Vagina (tissue), 2 donors: ENCODE results near the gene WDR45B. TPM values are rescaled to one million over a fixed set of nuclear protein-coding genes. Genes with fewer than 3 reads are reported as not detected.

ENCODE experiments used
- DNase-seq, 2 donors: peaks; one replicate each; pipeline ENCODE4 v3.0.0-alpha.2; 2017; ENCODE audit errors: extremely low spot score in 2 of 2
- H3K27ac ChIP-seq: fragments of 200-600 bp; sonication (generic); one replicate; pipeline ENCODE4 v1.5.1; 2019
- H3K27me3 ChIP-seq: fragments of 200-600 bp; sonication (generic); one replicate; pipeline ENCODE4 v1.5.1; 2019
- H3K36me3 ChIP-seq, 2 donors: fragments of 200-600 bp; sonication (generic); one replicate each; pipeline ENCODE4 v1.5.1; 2017 to 2019
- H3K4me1 ChIP-seq: fragments of 200-600 bp; sonication (generic); one replicate; pipeline ENCODE4 v1.5.1; 2019
- H3K4me3 ChIP-seq, 2 donors: fragments of 200-600 bp; sonication (generic); 1 replicate in 1 of 2; 2 replicates in 1 of 2; pipeline ENCODE4 v1.5.1; 2016 to 2019
- H3K9me3 ChIP-seq: fragments of 200-600 bp; sonication (generic); one replicate; pipeline ENCODE4 v1.5.1; 2019
- CTCF ChIP-seq, 3 experiments: fragments of 450-650 bp in 2 of 3; fragments of 200-600 bp in 1 of 3; sonication (generic) in 1 of 3; IDR thresholded peaks; one replicate each; pipeline ENCODE4 v1.5.1; 2017 to 2019; ENCODE audit warnings: antibody characterized with exemption in 3 of 3, mild to moderate bottlenecking in 2 of 3, moderate library complexity in 2 of 3
- POLR2A ChIP-seq, 2 donors: fragments of 450-650 bp; IDR thresholded peaks; one replicate each; pipeline ENCODE4 v1.6.1; 2017; ENCODE audit warnings: antibody characterized with exemption in 2 of 2, mild to moderate bottlenecking in 2 of 2, moderate library complexity in 2 of 2
- POLR2AphosphoS5 ChIP-seq, 2 donors: sonication (generic); formaldehyde crosslinking; IDR thresholded peaks; one replicate each; pipeline ENCODE4 v1.9.0; 2017; ENCODE audit warnings: antibody characterized with exemption in 2 of 2, mild to moderate bottlenecking in 2 of 2, low read depth in 1 of 2; ENCODE audit not compliant: insufficient read depth in 1 of 2
- intact Hi-C: fragments of 100-400 bp; cut with DNase I; formaldehyde crosslinking; loops from one replicate; pipeline ENCODE4 v1.15.1; 2023
- total RNA-seq: library from RNA; depleted of rRNA; stranded (reverse); fragments of >200 nt; gene quantifications from one replicate; pipeline ENCODE4 v1.2.3, GENCODE V29; 2016

WDR45B gene
- total RNA-seq, 1 donor from 2014 or later = 86.4 TPM

DNA sequence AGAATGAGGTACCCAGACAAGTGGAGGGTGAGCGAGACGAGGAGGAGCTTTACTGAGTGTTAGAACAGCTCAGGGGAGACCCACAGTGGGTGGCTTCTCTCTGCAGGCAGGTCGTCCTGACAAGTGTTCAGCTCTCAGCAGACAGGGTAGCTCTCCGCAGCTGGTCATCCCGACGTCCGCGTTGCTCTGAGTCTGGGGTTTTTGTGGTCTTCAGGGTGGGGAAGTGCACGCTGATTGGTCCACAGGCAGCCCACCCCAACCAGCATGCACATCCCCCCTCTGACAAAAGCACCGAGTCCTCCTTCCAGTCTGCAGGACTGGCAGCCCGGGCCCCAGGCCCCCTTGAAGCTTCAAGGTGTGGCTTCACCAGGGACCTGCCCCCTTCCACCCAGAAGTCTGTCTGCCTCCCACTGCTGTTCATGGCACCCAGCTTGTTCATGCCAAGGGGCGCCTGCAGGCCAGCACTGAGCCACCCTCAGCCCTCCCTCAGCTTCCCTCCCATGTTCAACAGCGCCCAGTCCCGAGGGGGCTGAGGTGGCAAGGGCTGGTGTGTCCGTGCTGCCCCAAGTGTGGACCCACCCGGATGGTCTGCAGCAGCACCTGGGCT is 19.9 kb upstream of the WDR45B start:
- no peak overlapping the region for H3K27ac ChIP-seq
- peaks cover 5% of the 10 kb centered on the region for H3K4me1 ChIP-seq
- no peak for DNase-seq
- no peaks in the 10 kb centered on the region for H3K27me3 ChIP-seq
- TF ChIP-seq CTCF (IDR thresholded peaks at IDR 0.05) = no peak
- no peaks in the 10 kb centered on the region for H3K36me3 ChIP-seq
- no peak overlapping the region for H3K4me3 ChIP-seq
- no peaks in the 10 kb centered on the region for H3K9me3 ChIP-seq
- intact Hi-C loops = no loop called here

DNA sequence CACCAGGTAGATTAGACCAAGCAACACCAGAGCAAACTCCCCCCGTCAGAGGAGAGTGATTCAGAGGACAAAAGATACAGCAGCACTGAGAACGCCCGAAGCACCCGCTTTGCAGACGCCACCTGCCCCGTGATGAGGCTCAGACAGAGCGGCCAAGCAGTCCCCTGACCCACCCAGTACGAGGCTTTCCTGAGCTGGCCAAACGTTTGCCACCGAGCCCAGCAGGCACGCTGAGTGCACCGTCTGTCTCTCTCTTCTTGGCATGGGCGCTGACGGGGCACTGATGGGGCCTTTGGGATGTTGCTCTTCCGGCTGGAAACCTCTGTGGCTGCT is 19.4 kb upstream of the WDR45B start:
- Histone ChIP-seq H3K4me3 (no peak overlapping the region), H3K27me3 (no peaks in the 10 kb centered on the region), H3K4me1 (peaks cover 5% of the 10 kb centered on the region), H3K9me3 (no peaks in the 10 kb centered on the region), H3K36me3 (no peaks in the 10 kb centered on the region), H3K27ac (no peak overlapping the region)
- no peak for DNase-seq
- no peak for TF ChIP-seq POLR2A (IDR thresholded peaks at IDR 0.05)
- no peak for TF ChIP-seq POLR2AphosphoS5 (IDR thresholded peaks at IDR 0.05; ENCODE audit: insufficient read depth in 1 of 2, low read depth in 1 of 2)
- TF ChIP-seq CTCF (IDR thresholded peaks at IDR 0.05) = no peak
- intact Hi-C loops = no loop called here

DNA sequence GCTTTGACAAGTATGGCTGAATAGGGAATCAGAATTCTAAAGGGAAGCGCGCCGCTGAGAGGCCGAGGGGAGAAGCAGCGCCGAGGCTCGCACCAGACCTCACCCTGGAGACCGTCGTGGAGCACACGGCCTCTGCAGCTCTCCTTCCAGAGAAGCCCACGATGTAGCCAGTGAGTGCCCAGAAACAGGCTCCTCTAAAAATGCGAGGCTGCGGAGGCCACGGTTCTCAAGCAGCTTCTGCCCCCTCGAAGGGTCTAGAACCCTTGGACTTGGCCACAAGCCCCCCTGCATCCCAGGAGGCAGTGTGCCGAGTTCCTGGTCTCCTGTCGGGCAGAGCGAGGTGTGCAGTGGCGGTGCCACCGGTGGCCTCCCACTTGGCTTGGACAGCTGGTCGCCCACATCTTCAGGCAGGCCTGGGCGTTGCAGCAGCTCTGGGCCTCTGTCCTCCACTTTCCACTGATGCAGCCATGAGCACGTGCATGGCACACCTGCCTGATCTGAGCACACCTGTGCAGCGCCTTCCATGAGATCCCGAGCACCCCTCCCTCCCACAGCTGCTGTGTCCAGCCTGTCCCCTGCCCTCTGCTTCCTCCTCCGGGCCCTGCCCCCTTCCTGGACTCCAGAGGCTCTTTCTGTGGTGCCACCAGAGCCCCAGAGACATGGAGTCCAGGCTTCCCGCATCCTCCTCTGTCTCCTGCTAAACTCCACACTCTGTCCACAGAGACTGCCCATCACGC is 18.9 kb upstream of the WDR45B start:
- H3K27ac ChIP-seq = no peak overlapping the region
- DNase-seq = no peak
- no peak overlapping the region for H3K4me3 ChIP-seq
- H3K4me1 ChIP-seq = peaks cover 5% of the 10 kb centered on the region
- TF ChIP-seq POLR2AphosphoS5 (IDR thresholded peaks at IDR 0.05; ENCODE audit: insufficient read depth in 1 of 2, low read depth in 1 of 2) (no peak), POLR2A (IDR thresholded peaks at IDR 0.05) (no peak), CTCF (IDR thresholded peaks at IDR 0.05) (no peak)
- H3K27me3 ChIP-seq = no peaks in the 10 kb centered on the region
- no peaks in the 10 kb centered on the region for H3K9me3 ChIP-seq
- intact Hi-C loops = no loop called here
- H3K36me3 ChIP-seq = peaks cover 0 to 5% of the 10 kb centered on the region in 2 donors

DNA sequence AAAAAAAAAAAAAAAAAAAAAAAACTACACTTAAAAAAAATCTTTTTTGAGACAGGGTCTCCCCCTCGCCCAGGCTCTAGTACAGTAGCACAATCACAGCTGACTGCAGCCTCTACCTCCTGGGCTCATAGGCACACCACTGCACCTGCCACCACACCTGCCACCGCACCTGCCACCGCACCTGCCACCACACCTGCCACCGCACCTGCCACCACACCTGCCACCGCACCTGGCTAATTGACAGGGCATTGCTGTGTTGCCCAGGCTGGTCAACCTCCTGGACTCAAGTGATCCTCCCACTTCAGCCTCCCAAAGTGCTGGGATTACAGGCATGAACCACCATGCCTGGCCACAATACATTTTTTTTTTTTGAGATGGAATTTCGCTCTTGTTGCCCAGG is 17.6 kb upstream of the WDR45B start:
- intact Hi-C loops = no loop called here
- H3K4me3 ChIP-seq = no peak overlapping the region
- H3K27me3 ChIP-seq = no peaks in the 10 kb centered on the region
- peaks cover 0 to 8% of the 10 kb centered on the region in 2 donors for H3K36me3 ChIP-seq
- H3K27ac ChIP-seq = no peak overlapping the region
- DNase-seq = no peak
- H3K4me1 ChIP-seq = peaks cover 5% of the 10 kb centered on the region
- no peaks in the 10 kb centered on the region for H3K9me3 ChIP-seq
- TF ChIP-seq POLR2A (IDR thresholded peaks at IDR 0.05) (no peak), POLR2AphosphoS5 (IDR thresholded peaks at IDR 0.05; ENCODE audit: insufficient read depth in 1 of 2, low read depth in 1 of 2) (no peak), CTCF (IDR thresholded peaks at IDR 0.05) (no peak)

- H3K36me3 ChIP-seq = peaks cover 0 to 8% of the 10 kb centered on the region in 2 donors
These were observed 17.0 kb upstream of the WDR45B start for GRCh38 chr17:82665217-82665616.

More at GRCh38 chr17:82665217-82665616, 17.0 kb upstream of the WDR45B start:
- H3K4me3 ChIP-seq = no peak overlapping the region
- no peak for TF ChIP-seq CTCF (IDR thresholded peaks at IDR 0.05)
- TF ChIP-seq POLR2AphosphoS5 (IDR thresholded peaks at IDR 0.05; ENCODE audit: insufficient read depth in 1 of 2, low read depth in 1 of 2) = no peak
- TF ChIP-seq POLR2A (IDR thresholded peaks at IDR 0.05) = no peak
- no peak for DNase-seq
- H3K4me1 ChIP-seq = peaks cover 5% of the 10 kb centered on the region
- intact Hi-C loops = no loop called here
- no peak overlapping the region for H3K27ac ChIP-seq
- no peaks in the 10 kb centered on the region for H3K9me3 ChIP-seq
- H3K27me3 ChIP-seq = no peaks in the 10 kb centered on the region
